AG08396 (cell line): ENCODE measurements around the gene OR10A4.
"Not testable (repeated sequence)": the region's sequence is repeated elsewhere in the genome, so short reads cannot be mapped to it uniquely, and the experiment has no call there.

Experiments used
- DNase-seq: peaks from one replicate; pipeline ENCODE4 v3.0.0; 2012; ENCODE audit warnings: low spot score, mixed read lengths

OR10A4 gene

GRCh38 chr11:6876325-6876724 is at the start of gene OR10A4:
OR10A4 (plus strand) TSS chr11:6876625; CDS start chr11:6876648, 23 bp downstream.
- no peak for DNase-seq

- DNase-seq = no peak
Measured at GRCh38 chr11:6828103-6828502, 48.3 kb upstream of the OR10A4 start.

GRCh38 chr11:6833356-6833755 is 43.1 kb upstream of the OR10A4 start:
- no peak for DNase-seq

GRCh38 chr11:6834021-6834420 is 42.4 kb upstream of the OR10A4 start:
- DNase-seq = no peak

- no peak for DNase-seq
Measured at GRCh38 chr11:6841694-6842093, 34.7 kb upstream of the OR10A4 start.

GRCh38 chr11:6843670-6844069 is 32.8 kb upstream of the OR10A4 start:
- DNase-seq = no peak

GRCh38 chr11:6844356-6844755 is 32.1 kb upstream of the OR10A4 start:
- DNase-seq = no peak

- DNase-seq = no peak
Measured at GRCh38 chr11:6845383-6845782, 31.0 kb upstream of the OR10A4 start, which contains the start of gene OR10A5. OR10A5 (plus strand) TSS chr11:6845683; CDS start chr11:6845683, 0 bp downstream.

GRCh38 chr11:6850526-6850925 is 25.9 kb upstream of the OR10A4 start:
- DNase-seq = no peak

GRCh38 chr11:6854801-6855200 is 21.6 kb upstream of the OR10A4 start:
- not testable (repeated sequence) for DNase-seq

- DNase-seq = peak; percentile 4
Measured at GRCh38 chr11:6855971-6856541, 20.4 kb upstream of the OR10A4 start.

GRCh38 chr11:6856871-6857270 is 19.6 kb upstream of the OR10A4 start:
- DNase-seq = no peak

- peak; percentile 8 for DNase-seq
Measured at GRCh38 chr11:6862961-6863360, 13.5 kb upstream of the OR10A4 start, which contains the start of gene OR10A2. OR10A2 (plus strand) TSS chr11:6863057; CDS start chr11:6869755, 6,698 bp downstream.

GRCh38 chr11:6864438-6864837 is 12.0 kb upstream of the OR10A4 start:
- DNase-seq = peak; percentile 14

- no peak for DNase-seq
Measured at GRCh38 chr11:6871278-6871677, 5.1 kb upstream of the OR10A4 start.

- DNase-seq = no peak
Measured at GRCh38 chr11:6875761-6876160, 664 bp upstream of the OR10A4 start.

GRCh38 chr11:6876914-6877313 is 489 bp downstream of the OR10A4 start:
- no peak for DNase-seq

GRCh38 chr11:6882751-6883150 is 6.3 kb downstream of the OR10A4 start:
- no peak for DNase-seq

GRCh38 chr11:6887711-6888110 is 11.3 kb downstream of the OR10A4 start:
- not testable (repeated sequence) for DNase-seq

GRCh38 chr11:6888830-6889229 is 12.4 kb downstream of the OR10A4 start:
- DNase-seq = no peak

- no peak for DNase-seq
Measured at GRCh38 chr11:6889835-6890234, 13.4 kb downstream of the OR10A4 start.

- DNase-seq = no peak
Measured at GRCh38 chr11:6892400-6892799, 16.0 kb downstream of the OR10A4 start, which contains the start of gene OR2D2. OR2D2 (minus strand) TSS chr11:6892500; CDS start chr11:6892500, 0 bp downstream.

GRCh38 chr11:6894097-6894496 is 17.7 kb downstream of the OR10A4 start:
- DNase-seq = no peak

GRCh38 chr11:6895010-6895409 is 18.6 kb downstream of the OR10A4 start:
- no peak for DNase-seq
